ENCODE measurements around the gene ALDH6A1. TPM values are rescaled to one million over a fixed set of nuclear protein-coding genes. Genes with fewer than 3 reads are reported as not detected.

The ALDH6A1 gene
- polyA plus RNA-seq, 1 donor from 2014 or later, result 11.1 TPM

- H3K9ac ChIP-seq (ENCODE audit: low read length), result no peak overlapping the region
- no peak overlapping the region for H2AFZ ChIP-seq (ENCODE audit: low read depth, low read length)
- no peak overlapping the region for H3K4me2 ChIP-seq (ENCODE audit: low read length)
- H3K27ac ChIP-seq (ENCODE audit: low read length), result no peak overlapping the region
- H4K20me1 ChIP-seq (ENCODE audit: insufficient read depth), result no peaks in the 10 kb centered on the region
- TF ChIP-seq CTCF (IDR thresholded peaks at IDR 0.05; ENCODE audit: poor library complexity, severe bottlenecking), result no peak
- TF ChIP-seq EZH2 (IDR thresholded peaks at IDR 0.05; ENCODE audit: borderline replicate concordance, insufficient read depth, low read length, poor library complexity, severe bottlenecking), result no peak
- TF ChIP-seq POLR2AphosphoS5 (IDR thresholded peaks at IDR 0.05), result no peak
- TF ChIP-seq TAF1 (IDR thresholded peaks at IDR 0.05; ENCODE audit: low read depth), result no peak
- TF ChIP-seq SMC3 (conservative IDR thresholded peaks at IDR 0.05; ENCODE audit: poor library complexity), result no peak
- no peak for TF ChIP-seq MXI1 (conservative IDR thresholded peaks at IDR 0.05; ENCODE audit: poor library complexity, severe bottlenecking)
- TF ChIP-seq REST (IDR thresholded peaks at IDR 0.05; ENCODE audit: borderline replicate concordance), result no peak
- TF ChIP-seq EP300 (conservative IDR thresholded peaks at IDR 0.05; ENCODE audit: poor library complexity, severe bottlenecking), result no peak
- no peaks in the 10 kb centered on the region for H3K27me3 ChIP-seq (ENCODE audit: insufficient read depth, low read depth, low read length)
- peaks cover 6% of the 10 kb centered on the region for H3K36me3 ChIP-seq (ENCODE audit: insufficient read depth, low read length)
- no peaks in the 10 kb centered on the region for H3K79me2 ChIP-seq (replicated peaks; ENCODE audit: insufficient read depth, low read length)
- no peak overlapping the region for H3K4me3 ChIP-seq (ENCODE audit: low read length)
- no peaks in the 10 kb centered on the region for H3F3A ChIP-seq (ENCODE audit: insufficient read depth, low read length, poor library complexity, severe bottlenecking)
- H3K9me3 ChIP-seq (ENCODE audit: low read length), result no peaks in the 10 kb centered on the region
- H3K9me2 ChIP-seq (ENCODE audit: insufficient read depth, low read length), result no peaks in the 10 kb centered on the region
Observed at GRCh38 chr14:74105381-74105780, 21.1 kb upstream of the ALDH6A1 start.

DNA sequence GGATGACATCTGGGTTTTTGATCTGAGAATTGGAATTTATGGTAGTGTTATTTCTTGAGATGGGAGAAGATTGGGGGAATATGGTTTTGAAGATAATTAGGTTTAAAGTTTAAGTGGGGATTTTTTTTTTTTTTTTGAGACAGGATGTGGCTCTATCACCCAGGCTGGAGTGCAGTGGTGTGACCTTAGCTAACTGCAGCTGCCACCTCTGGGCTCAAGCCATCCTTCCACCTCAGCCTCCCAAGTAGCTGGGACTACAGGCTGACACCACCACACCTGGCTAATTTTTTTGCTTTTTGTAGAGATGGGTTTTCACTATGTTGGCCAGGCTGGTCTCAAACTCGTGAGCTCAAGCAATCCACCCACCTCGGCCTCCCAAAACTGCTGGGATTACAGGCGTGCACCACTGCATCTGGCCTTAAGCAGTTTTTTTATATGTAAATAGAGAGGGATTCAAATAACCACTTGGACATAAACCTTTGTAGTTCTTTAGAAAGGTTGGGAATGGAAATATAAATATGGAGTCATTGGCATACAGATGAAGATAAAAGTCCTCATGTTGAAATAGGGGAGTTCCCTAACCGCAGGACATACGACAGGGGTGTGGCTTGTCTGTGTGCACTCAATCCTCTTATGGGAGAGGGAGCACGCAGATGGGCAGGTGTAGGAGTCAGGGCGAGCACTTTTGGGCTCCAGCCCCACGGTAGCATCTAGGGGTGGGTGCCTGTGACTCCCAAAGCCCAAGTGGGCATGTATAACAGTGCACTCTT, 5.2 kb upstream of the ALDH6A1 start:
- no peaks in the 10 kb centered on the region for H3K27me3 ChIP-seq (ENCODE audit: insufficient read depth, low read depth, low read length)
- H2AFZ ChIP-seq (ENCODE audit: low read depth, low read length), result no peak overlapping the region
- H3K9ac ChIP-seq (ENCODE audit: low read length), result no peak overlapping the region
- no peak overlapping the region for H3K4me2 ChIP-seq (ENCODE audit: low read length)
- no peaks in the 10 kb centered on the region for H4K20me1 ChIP-seq (ENCODE audit: insufficient read depth)
- no peak overlapping the region for H3K4me3 ChIP-seq (ENCODE audit: low read length)
- no peaks in the 10 kb centered on the region for H3K9me2 ChIP-seq (ENCODE audit: insufficient read depth, low read length)
- no peak overlapping the region for H3K27ac ChIP-seq (ENCODE audit: low read length)
- no peaks in the 10 kb centered on the region for H3K36me3 ChIP-seq (ENCODE audit: insufficient read depth, low read length)
- H3K9me3 ChIP-seq (ENCODE audit: low read length), result no peaks in the 10 kb centered on the region
- H3F3A ChIP-seq (ENCODE audit: insufficient read depth, low read length, poor library complexity, severe bottlenecking), result no peaks in the 10 kb centered on the region
- TF ChIP-seq REST (IDR thresholded peaks at IDR 0.05; ENCODE audit: borderline replicate concordance) (no peak), CTCF (IDR thresholded peaks at IDR 0.05; ENCODE audit: poor library complexity, severe bottlenecking) (no peak), TAF1 (IDR thresholded peaks at IDR 0.05; ENCODE audit: low read depth) (no peak), MXI1 (conservative IDR thresholded peaks at IDR 0.05; ENCODE audit: poor library complexity, severe bottlenecking) (no peak), POLR2AphosphoS5 (IDR thresholded peaks at IDR 0.05) (no peak), EP300 (conservative IDR thresholded peaks at IDR 0.05; ENCODE audit: poor library complexity, severe bottlenecking) (no peak), EZH2 (IDR thresholded peaks at IDR 0.05; ENCODE audit: borderline replicate concordance, insufficient read depth, low read length, poor library complexity, severe bottlenecking) (no peak), RAD21 (conservative IDR thresholded peaks at IDR 0.05) (no peak), SMC3 (conservative IDR thresholded peaks at IDR 0.05; ENCODE audit: poor library complexity) (no peak)
- H3K79me2 ChIP-seq (replicated peaks; ENCODE audit: insufficient read depth, low read length), result peaks cover 15% of the 10 kb centered on the region

All from neural cell (in vitro differentiated cells).